H7 (cell line): Measurements from ENCODE around the gene HYOU1. TPM values are rescaled to one million over a fixed set of nuclear protein-coding genes. Genes with fewer than 3 reads are reported as not detected.
A peak's percentile ranks its signal among the peaks of the same experiment; 100 is the strongest.

Source experiments
- DNase-seq: peaks from one replicate; pipeline ENCODE4 v3.0.0; 2012
- H3K27me3 ChIP-seq: 2 replicates; pipeline ENCODE4 v1.6.0; 2011; ENCODE audit warnings: mild to moderate bottlenecking, low read length; ENCODE audit not compliant: control insufficient read depth, insufficient read depth
- H3K36me3 ChIP-seq: replicated peaks from 2 replicates; pipeline ENCODE4 v1.5.1; 2011; ENCODE audit warnings: low read length; ENCODE audit not compliant: control insufficient read depth, insufficient read depth
- H3K4me3 ChIP-seq: 2 replicates; pipeline ENCODE4 v1.5.1; 2011; ENCODE audit warnings: low read depth, mild to moderate bottlenecking, control low read depth, low read length, moderate library complexity; ENCODE audit not compliant: insufficient read depth
- total RNA-seq: library from RNA; depleted of rRNA; stranded (reverse); fragments of >200 nt; shearing (Covaris generic); gene quantifications from 2 replicates; pipeline ENCODE4 v1.2.3, GENCODE V29; 2014

The HYOU1 gene
- total RNA-seq, 1 experiment from 2014 or later, result 200 TPM

DNA sequence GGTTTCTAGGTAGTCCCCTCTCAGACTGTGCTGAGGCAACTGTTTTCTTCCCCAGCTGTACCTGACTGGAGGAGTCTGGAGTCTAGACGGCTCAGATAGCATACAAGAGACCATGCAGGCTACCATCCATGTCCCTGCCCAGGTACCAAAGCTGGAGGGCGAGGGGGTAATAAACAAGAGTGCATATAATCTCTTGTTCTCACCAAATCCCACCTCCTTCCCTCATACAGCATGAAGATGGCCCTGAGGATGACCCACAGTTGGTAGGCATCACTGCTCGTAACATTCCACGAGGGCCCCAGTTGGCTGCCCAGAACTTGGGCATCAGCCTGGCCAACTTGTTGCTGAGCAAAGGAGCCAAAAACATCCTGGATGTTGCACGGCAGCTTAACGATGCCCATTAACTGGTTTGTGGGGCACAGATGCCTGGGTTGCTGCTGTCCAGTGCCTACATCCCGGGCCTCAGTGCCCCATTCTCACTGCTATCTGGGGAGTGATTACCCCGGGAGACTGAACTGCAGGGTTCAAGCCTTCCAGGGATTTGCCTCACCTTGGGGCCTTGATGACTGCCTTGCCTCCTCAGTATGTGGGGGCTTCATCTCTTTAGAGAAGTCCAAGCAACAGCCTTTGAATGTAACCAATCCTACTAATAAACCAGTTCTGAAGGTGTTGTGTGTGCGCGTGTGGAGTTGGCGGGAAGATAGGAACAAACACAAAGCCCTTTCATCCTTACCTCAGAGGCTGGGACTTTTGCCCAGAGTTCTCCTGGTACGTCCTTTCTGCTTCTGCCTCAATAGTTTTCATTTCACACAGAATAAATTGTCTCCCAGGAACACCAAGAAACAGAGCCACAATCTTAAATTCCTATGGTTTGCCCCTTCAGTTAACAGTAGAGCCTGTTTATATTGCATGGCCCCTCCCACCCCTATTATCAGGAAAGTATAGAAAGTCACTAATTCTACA lies 36.2 kb upstream of the HYOU1 start:
- peak overlapping the region; percentile 98 for H3K4me3 ChIP-seq
- no peak for DNase-seq
- H3K36me3 ChIP-seq, result peaks cover 28% of the 10 kb centered on the region
- H3K27me3 ChIP-seq, result no peaks in the 10 kb centered on the region

DNA sequence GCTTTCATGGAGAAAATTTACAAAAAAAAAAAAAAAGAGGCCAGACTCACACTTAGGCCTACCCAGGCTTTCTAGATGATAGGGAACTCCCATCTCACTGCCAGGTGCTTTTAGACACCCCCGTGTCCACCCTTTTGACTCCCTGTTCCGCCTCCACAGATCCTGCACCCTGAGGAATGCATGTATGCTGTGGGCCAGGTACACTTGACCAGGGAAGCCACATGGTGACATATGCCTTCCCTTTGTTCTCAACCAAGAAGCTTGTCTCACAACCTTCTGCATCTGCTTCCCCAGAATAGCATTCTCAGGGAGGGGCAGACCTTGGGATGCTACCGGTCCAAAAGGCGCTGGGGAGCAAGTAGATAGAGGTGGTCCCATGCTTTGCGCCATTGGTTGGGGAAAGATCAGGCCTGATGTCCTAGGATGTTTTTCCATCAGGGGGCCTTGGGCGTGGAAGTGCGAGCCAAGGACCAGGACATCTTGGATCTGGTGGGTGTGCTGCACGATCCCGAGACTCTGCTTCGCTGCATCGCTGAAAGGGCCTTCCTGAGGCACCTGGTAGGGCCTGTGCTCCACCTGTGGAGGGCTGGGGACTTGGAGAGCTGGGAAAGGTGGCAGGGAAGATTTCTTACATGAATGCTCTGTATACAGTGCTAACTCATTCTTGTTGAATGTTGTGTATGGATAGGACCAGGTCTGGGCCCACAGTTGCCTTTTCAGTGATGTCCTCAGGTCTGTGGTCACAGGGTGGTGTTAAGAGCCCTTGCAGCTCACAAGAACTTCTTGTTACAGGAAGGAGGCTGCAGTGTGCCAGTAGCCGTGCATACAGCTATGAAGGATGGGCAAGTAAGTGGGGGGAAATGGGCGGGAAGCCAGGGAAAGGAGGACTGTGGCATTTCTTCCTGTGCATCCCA lies 35.2 kb upstream of the HYOU1 start:
- Histone ChIP-seq H3K4me3 (peak overlapping the region; percentile 98), H3K36me3 (peaks cover 19% of the 10 kb centered on the region), H3K27me3 (no peaks in the 10 kb centered on the region)
- no peak for DNase-seq

DNA sequence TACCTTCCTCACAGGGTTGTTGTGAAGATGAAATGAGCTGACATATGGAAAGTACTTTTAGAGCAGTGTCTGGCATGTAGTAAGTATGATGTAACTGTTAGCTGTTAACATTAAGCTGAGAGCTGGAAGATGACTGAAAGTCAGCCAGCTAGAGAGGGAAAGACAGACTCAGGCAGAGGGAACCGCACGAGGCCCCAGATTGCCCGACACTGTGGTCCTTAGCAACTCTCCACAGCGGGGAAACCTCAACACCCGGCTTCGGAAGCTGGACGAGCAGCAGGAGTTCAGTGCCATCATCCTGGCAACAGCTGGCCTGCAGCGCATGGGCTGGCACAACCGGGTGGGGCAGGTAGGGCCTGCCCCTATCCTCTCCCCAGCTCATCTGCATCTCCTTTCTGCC lies 34.2 kb upstream of the HYOU1 start:
- Histone ChIP-seq H3K4me3 (no peak overlapping the region), H3K36me3 (peaks cover 13% of the 10 kb centered on the region), H3K27me3 (no peaks in the 10 kb centered on the region)
- no peak for DNase-seq

DNA sequence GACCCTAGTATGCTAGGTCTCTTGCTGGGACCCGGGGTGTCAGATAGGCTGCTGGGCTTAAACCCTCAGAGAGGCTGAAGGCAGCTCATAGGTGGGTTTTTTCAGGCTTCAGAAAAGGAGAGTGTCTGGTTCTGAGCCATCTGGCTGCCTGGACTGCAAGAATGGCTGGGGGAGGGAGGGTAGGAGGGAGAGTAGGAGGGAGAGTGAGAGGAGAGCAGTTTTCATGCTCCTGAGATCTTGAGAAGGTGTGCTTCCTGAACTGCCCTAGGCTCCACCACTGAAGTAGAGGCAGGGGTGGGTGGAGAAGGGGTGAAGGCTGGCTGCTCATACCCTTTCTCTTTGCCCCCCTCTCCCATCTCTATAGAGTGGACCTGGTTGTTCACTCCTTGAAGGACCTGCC lies 32.3 kb upstream of the HYOU1 start:
- Histone ChIP-seq H3K4me3 (no peak overlapping the region), H3K27me3 (no peaks in the 10 kb centered on the region), H3K36me3 (peaks cover 13% of the 10 kb centered on the region)
- no peak for DNase-seq

DNA sequence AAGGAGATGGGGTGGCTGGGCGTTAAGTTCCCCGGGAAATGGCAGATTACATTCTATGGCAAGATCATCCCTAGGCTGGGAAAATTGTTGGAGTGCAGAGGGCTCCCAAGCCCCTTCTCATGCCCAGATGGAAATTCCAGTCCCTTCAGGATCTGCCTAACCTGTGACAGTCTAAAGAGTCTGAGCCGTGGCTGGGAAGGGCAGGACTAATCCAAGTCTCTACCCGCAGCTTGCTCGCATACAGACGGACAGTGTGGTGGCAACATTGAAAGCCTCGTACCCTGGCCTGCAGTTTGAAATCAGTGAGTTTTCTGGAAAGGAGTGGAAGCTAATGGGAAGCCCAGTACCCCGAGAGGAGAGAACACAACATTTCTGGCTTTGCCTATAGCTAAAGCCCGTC lies 31.4 kb upstream of the HYOU1 start:
- DNase-seq, result no peak
- Histone ChIP-seq H3K4me3 (no peak overlapping the region), H3K36me3 (peaks cover 13% of the 10 kb centered on the region), H3K27me3 (no peaks in the 10 kb centered on the region)

DNA sequence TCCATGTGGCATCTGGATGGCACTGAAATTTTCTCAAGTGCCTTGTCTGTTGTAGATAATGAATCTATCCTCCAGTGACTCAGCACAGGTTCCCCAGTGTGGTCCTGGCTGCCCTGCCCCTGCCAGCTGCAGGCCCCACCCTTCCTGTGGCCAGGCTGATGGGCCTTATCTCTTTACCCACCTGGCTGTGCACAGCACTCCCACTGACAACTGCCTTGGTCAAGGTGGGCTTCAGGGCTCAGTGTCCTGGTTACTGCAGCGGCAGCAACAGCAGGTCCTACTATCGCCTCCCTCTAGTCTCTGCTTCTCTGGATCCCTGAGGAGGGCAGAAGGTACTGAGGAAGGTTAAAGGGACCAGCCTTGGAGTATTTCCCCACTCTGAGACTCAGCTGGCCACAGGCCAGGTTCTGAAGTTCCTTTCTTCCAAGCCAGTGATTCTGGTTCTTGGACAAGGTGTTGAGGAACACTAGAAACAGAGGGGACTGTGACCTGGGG lies 30.8 kb upstream of the HYOU1 start:
- H3K4me3 ChIP-seq, result no peak overlapping the region
- no peaks in the 10 kb centered on the region for H3K27me3 ChIP-seq
- no peak for DNase-seq
- H3K36me3 ChIP-seq, result peaks cover 8% of the 10 kb centered on the region

DNA sequence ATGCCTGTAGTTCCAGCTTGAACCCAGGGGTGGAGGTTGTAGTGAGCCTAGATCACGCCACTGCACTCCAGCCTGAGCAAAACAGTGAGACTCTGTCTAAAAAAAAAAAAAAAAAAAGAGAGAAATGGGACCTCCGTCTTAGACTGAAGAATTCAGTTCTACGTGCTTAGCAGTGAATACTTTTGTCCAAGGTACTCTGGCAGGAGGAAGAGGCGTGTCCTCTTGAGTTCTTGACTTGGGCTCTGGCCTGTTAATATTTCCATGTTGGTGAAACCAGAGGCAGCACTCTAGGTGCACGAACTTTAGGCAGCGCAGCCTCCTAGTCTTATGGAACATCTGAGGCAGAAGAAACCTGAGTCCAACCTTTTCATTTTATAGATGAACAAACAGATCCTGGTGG lies 30.1 kb upstream of the HYOU1 start:
- no peak for DNase-seq
- Histone ChIP-seq H3K4me3 (no peak overlapping the region), H3K36me3 (peaks cover 5% of the 10 kb centered on the region), H3K27me3 (no peaks in the 10 kb centered on the region)

DNA sequence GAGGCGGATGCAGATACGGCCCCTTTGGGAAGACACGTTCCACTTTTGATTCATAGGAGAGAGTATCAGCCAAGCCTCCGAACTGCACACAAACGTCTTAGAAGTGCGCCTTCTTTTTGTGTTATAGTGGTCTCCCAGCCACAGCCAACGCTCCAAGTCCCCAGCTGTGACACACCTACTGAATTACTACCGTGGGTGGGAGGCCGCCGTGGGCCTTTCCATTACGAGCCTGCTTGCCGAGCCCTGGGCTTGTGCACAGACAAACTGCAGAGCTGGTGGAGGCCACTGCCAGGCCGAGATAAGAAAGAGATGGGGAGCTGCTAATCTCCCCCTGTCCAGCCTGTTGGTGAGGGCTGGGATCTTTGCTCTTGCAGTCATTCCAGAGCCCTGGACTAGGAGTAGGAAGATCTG lies 28.4 kb upstream of the HYOU1 start:
- no peaks in the 10 kb centered on the region for H3K27me3 ChIP-seq
- DNase-seq, result no peak

DNA sequence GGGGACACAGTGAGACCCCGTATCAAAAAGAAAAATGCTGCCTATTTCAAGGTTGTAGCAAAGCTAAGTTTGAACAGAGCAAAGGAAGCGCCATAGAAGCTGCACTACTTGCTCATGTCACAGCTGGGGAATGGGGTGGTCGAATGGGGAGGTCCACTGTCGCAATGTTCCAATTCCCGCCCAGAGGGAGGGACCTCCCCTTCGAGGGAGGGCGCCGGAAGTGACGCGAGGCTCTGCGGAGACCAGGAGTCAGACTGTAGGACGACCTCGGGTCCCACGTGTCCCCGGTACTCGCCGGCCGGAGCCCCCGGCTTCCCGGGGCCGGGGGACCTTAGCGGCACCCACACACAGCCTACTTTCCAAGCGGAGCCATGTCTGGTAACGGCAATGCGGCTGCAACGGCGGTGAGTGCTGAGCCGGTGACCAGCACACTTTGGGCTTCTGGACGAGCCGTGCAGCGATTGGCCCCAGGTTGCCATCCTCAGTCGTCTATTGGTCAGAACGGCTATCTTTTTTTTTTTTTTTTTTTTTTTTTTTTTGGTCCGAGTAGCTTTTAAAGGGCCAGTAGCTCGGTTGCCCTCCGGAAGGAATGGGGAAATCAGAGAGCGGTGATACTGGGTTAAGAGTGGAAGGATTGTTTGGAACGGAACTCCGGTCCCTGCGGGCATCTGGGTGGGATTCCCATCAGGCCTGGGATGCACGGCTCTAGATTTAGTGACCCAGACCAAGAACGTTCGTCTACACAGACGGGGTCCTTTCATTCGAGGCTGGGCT lies 27.8 kb upstream of the HYOU1 start, which contains the start of gene HMBS:
TSS of gene HMBS (plus strand) at position 219 of the 774 bp plus-strand sequence. CDS start at position 372, 153 bp downstream.
- peak within 1 kb of the TSS; percentile 94 for H3K4me3 ChIP-seq
- H3K36me3 ChIP-seq, result peaks cover 3% of the 10 kb centered on the region
- DNase-seq, result peak; percentile 96
- H3K27me3 ChIP-seq, result no peaks in the 10 kb centered on the region

More for the DNA sequence above, 28.4 kb upstream of the HYOU1 start:
- Histone ChIP-seq H3K4me3 (peak overlapping the region; percentile 94), H3K36me3 (peaks cover 3% of the 10 kb centered on the region)

DNA sequence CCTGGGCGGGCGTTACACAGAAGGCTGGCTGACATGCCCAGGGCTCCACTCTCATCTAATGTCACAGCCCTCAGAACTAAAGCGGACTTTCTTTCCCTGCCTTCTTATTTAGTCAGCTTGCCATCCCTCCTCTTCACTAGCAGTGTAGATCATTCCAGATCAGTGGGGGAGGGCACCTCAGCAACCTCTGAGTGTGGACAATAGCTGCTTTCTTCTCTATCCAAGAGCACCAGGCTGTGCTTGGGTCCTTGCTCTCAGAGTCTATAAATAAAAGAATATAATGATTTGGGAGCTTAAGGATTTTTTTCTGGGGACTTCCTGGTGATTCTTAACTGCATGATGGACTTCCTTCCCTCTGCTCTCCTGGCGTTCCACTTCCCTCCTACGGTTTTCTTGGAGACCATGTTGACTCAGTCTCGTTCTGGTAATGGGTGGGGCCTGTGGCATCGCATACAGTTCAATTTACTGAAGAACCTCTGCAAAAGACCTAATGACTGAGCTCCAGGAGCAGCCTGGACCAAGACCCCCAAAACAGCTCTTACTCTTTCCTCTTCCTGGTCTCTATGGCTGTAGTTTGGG lies 24.8 kb upstream of the HYOU1 start:
- Histone ChIP-seq H3K36me3 (peaks cover 17% of the 10 kb centered on the region), H3K4me3 (no peak overlapping the region), H3K27me3 (no peaks in the 10 kb centered on the region)
- no peak for DNase-seq

DNA sequence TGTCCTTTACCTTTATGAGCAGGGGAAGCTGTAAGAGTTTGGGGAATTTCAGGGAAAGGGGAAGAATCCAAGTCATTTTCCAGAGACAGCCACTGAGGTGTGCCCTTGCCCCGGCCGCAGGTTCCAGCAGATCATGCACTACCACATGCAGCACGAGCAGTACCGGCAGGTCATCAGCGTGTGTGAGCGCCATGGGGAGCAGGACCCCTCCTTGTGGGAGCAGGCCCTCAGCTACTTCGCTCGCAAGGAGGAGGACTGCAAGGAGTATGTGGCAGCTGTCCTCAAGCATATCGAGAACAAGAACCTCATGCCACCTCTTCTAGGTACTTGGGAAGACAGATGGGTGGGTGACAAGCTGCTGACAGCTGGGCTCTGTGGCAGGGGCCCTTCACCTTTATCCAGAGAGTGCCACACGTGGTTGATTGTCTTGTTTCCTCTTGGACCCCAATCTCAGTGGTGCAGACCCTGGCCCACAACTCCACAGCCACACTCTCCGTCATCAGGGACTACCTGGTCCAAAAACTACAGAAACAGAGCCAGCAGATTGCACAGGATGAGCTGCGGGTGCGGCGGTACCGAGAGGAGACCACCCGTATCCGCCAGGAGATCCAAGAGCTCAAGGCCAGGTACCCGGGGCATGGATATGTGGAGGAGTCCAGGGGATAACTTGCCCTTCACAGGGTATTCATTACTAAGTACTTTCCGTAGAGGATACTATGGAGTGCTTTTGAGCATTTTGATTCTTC lies 21.8 kb upstream of the HYOU1 start:
- H3K27me3 ChIP-seq, result no peaks in the 10 kb centered on the region
- no peak for DNase-seq
- H3K4me3 ChIP-seq, result no peak overlapping the region
- H3K36me3 ChIP-seq, result peaks cover 18% of the 10 kb centered on the region

DNA sequence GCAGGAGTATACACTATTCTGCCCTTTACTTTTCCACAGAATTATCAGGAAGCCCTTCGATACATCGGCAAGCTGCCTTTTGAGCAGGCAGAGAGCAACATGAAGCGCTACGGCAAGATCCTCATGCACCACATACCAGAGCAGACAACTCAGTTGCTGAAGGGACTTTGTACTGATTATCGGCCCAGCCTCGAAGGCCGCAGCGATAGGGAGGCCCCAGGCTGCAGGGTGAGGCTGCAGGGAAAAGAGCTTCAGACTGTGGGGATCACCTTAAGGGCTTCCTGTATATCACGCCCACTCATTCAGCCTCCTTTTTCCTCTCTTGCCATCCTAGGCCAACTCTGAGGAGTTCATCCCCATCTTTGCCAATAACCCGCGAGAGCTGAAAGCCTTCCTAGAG lies 20.8 kb upstream of the HYOU1 start:
- H3K36me3 ChIP-seq, result peaks cover 22% of the 10 kb centered on the region
- DNase-seq, result no peak

More for the DNA sequence above, 20.8 kb upstream of the HYOU1 start:
- Histone ChIP-seq H3K4me3 (no peak overlapping the region), H3K27me3 (no peaks in the 10 kb centered on the region)
